DND-41 (cell line): Measurements from ENCODE around the gene ESR1.
"Not testable (repeated sequence)": the region's sequence is repeated elsewhere in the genome, so short reads cannot be mapped to it uniquely, and the experiment has no call there.

Experiments used
- ATAC-seq: fragments of 200-7000 bp; cut with Tn5 transposase; 3 replicates; pipeline ENCODE4 v1.9.1; 2021; ENCODE audit warnings: low read depth; ENCODE audit not compliant: insufficient read depth
- DNase-seq: peaks from one replicate; pipeline ENCODE4 v3.0.0-alpha.2; 2020
- H2AFZ ChIP-seq: 2 replicates; pipeline ENCODE4 v1.6.0; 2012; ENCODE audit warnings: low read depth, low read length
- H3K27ac ChIP-seq: 2 replicates; pipeline ENCODE4 v1.5.1; 2012; ENCODE audit warnings: low read length, inconsistent platforms
- H3K27me3 ChIP-seq: fragments of 200-600 bp; sonication (generic); 2 replicates; pipeline ENCODE4 v1.6.0; 2012; ENCODE audit warnings: low read length, mild to moderate bottlenecking, inconsistent platforms; ENCODE audit not compliant: insufficient read depth, poor library complexity
- H3K36me3 ChIP-seq: 2 replicates; pipeline ENCODE4 v1.5.1; 2012; ENCODE audit warnings: low read length, inconsistent platforms; ENCODE audit not compliant: insufficient read depth
- H3K4me1 ChIP-seq: 2 replicates; pipeline ENCODE4 v1.5.1; 2012; ENCODE audit warnings: mild to moderate bottlenecking, low read length; ENCODE audit not compliant: insufficient read depth
- H3K4me2 ChIP-seq: 2 replicates; pipeline ENCODE4 v1.6.0; 2012; ENCODE audit warnings: mild to moderate bottlenecking, moderate library complexity, low read length, inconsistent platforms; ENCODE audit not compliant: insufficient read depth
- H3K4me3 ChIP-seq, 2 experiments: fragments of 200-600 bp in 1 of 2; shearing (Covaris generic) in 1 of 2; 2 replicates each; pipeline ENCODE4 v1.5.1; 2012 to 2016; ENCODE audit warnings: inconsistent platforms in 2 of 2, low read length in 2 of 2, mild to moderate bottlenecking in 2 of 2, low read depth in 1 of 2, moderate library complexity in 1 of 2
- H3K79me2 ChIP-seq: 2 replicates; pipeline ENCODE4 v1.6.0; 2012; ENCODE audit warnings: low read length, inconsistent platforms; ENCODE audit not compliant: insufficient read depth
- H3K9ac ChIP-seq: 2 replicates; pipeline ENCODE4 v1.6.0; 2012; ENCODE audit warnings: low read depth, mild to moderate bottlenecking, inconsistent platforms, low read length, moderate library complexity
- H3K9me3 ChIP-seq: 2 replicates; pipeline ENCODE4 v1.5.1; 2012; ENCODE audit warnings: low read length, moderate library complexity, mild to moderate bottlenecking, inconsistent platforms; ENCODE audit not compliant: insufficient read depth, severe bottlenecking
- H4K20me1 ChIP-seq: 2 replicates; pipeline ENCODE4 v1.6.0; 2012; ENCODE audit warnings: low read length; ENCODE audit not compliant: insufficient read depth
- EZH2 ChIP-seq: IDR thresholded peaks from 3 replicates; pipeline ENCODE4 v1.6.1; 2012; ENCODE audit warnings: borderline replicate concordance, low read depth, mild to moderate bottlenecking, moderate library complexity, low read length, inconsistent platforms; ENCODE audit not compliant: severe bottlenecking
- TF ChIP-seq, protein P1 (sequence below): IDR thresholded peaks from 2 replicates; pipeline ENCODE4 v1.5.1; 2012; ENCODE audit warnings: borderline replicate concordance, low read length, moderate library complexity, mild to moderate bottlenecking; ENCODE audit not compliant: poor library complexity, severe bottlenecking; ENCODE audit errors: extremely low read depth

ESR1 gene

DNA sequence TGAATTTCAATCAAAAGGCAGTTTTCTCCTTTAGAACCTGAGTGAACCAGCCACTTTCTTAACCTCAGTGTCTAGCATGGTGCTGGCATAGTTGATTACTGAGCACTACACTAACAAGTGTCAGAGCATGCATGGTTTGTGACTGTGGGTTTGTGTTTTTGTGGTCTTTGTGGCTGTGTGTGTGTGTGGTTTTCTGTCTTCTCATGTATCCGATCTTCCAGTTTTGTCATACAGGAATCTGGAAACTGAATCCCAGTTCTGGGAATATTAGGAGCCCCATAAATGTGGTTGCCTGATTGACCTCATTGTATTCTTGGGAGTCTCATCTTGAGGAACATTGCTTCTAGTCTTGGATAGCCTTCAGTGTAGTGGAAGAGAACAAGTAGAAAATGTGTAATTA, 73.7 kb downstream of the ESR1 start:
- Histone ChIP-seq H3K27ac (no peak overlapping the region), H3K9ac (no peak overlapping the region), H3K27me3 (no peaks in the 10 kb centered on the region), H3K9me3 (no peaks in the 10 kb centered on the region), H3K4me2 (no peak overlapping the region), H3K4me1 (no peaks in the 10 kb centered on the region), H2AFZ (no peak overlapping the region), H3K36me3 (no peaks in the 10 kb centered on the region), H3K79me2 (no peaks in the 10 kb centered on the region), H3K4me3 (no peak overlapping the region), H4K20me1 (no peaks in the 10 kb centered on the region)
- ATAC-seq (no peak), DNase-seq (no peak)
- no peak for TF ChIP-seq EZH2
- TF ChIP-seq, protein P1, sequence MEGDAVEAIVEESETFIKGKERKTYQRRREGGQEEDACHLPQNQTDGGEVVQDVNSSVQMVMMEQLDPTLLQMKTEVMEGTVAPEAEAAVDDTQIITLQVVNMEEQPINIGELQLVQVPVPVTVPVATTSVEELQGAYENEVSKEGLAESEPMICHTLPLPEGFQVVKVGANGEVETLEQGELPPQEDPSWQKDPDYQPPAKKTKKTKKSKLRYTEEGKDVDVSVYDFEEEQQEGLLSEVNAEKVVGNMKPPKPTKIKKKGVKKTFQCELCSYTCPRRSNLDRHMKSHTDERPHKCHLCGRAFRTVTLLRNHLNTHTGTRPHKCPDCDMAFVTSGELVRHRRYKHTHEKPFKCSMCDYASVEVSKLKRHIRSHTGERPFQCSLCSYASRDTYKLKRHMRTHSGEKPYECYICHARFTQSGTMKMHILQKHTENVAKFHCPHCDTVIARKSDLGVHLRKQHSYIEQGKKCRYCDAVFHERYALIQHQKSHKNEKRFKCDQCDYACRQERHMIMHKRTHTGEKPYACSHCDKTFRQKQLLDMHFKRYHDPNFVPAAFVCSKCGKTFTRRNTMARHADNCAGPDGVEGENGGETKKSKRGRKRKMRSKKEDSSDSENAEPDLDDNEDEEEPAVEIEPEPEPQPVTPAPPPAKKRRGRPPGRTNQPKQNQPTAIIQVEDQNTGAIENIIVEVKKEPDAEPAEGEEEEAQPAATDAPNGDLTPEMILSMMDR: no peak

DNA sequence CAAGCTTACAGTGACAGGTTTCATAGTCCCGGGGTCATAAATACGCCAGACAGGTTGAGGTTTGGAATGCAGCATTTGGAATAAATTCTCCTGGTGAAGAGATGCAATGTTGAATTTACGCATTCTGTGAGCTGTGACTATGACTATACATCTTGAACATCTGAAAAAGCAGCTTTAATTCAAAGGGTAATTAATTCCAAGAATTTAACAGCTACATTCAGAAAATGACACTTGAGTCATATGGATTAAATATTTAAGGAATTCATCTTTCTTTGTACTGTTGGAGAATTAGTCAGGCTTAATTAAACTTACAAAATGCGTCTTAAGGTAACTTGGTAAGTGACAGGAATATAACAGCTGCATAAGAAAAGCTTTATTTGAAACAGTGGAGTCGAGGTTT, 74.7 kb downstream of the ESR1 start:
- H3K9ac ChIP-seq: no peak overlapping the region
- H3K9me3 ChIP-seq: no peaks in the 10 kb centered on the region
- H3K4me3 ChIP-seq: no peak overlapping the region
- H3K4me1 ChIP-seq: no peaks in the 10 kb centered on the region
- no peak overlapping the region for H2AFZ ChIP-seq
- ATAC-seq (no peak), DNase-seq (no peak)
- H3K4me2 ChIP-seq: no peak overlapping the region
- no peaks in the 10 kb centered on the region for H3K36me3 ChIP-seq
- no peak for TF ChIP-seq EZH2
- TF ChIP-seq, protein P1: no peak
- no peaks in the 10 kb centered on the region for H3K79me2 ChIP-seq
- no peak overlapping the region for H3K27ac ChIP-seq
- no peaks in the 10 kb centered on the region for H3K27me3 ChIP-seq
- H4K20me1 ChIP-seq: no peaks in the 10 kb centered on the region

DNA sequence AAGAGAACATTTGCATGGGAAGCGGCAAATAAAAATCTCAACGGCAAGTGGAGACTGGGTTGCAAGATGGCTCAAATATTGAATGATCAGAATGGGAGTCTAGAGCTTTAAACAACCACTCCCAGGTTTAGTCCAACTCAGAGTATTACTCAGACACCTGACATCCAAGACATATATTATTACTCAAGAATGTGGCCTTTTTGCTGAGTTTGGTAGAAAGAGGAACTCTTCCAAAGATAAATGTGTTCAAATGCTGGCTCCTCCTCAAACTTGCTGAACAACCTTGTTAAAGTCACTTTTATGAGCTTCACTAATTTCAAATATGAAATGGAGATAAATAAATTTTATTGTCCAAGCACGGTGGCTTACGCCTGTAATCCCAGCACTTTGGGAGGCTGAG, 77.8 kb downstream of the ESR1 start:
- H4K20me1 ChIP-seq: no peaks in the 10 kb centered on the region
- no peaks in the 10 kb centered on the region for H3K9me3 ChIP-seq
- no peaks in the 10 kb centered on the region for H3K4me1 ChIP-seq
- no peak for TF ChIP-seq EZH2
- TF ChIP-seq, protein P1: no peak
- no peak for ATAC-seq
- no peak overlapping the region for H3K27ac ChIP-seq
- H3K4me2 ChIP-seq: no peak overlapping the region
- no peak overlapping the region for H3K9ac ChIP-seq
- no peak overlapping the region for H3K4me3 ChIP-seq
- H2AFZ ChIP-seq: no peak overlapping the region
- DNase-seq: no peak
- H3K36me3 ChIP-seq: no peaks in the 10 kb centered on the region
- H3K27me3 ChIP-seq: no peaks in the 10 kb centered on the region
- H3K79me2 ChIP-seq: no peaks in the 10 kb centered on the region

DNA sequence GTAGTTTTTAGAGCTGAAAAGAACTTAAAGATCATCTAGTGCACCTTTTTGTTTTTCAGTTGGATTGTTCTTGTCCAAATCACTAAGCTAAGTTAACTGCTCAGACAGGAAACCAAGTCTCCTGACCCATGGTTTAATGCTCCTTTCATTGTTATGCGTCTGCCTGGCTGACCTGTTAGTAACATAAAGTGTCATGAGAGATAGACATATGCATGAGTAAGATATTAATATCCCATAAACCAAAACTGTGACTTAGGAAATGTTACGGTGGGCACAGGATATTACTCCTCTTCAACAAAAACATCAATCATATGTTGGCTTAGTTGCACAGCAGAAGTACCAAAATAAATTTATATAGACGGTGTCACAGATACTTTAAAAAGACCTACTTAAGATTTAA, 84.0 kb downstream of the ESR1 start:
- H3K4me3 ChIP-seq: no peak overlapping the region
- H3K4me1 ChIP-seq: no peaks in the 10 kb centered on the region
- TF ChIP-seq EZH2: no peak
- TF ChIP-seq, protein P1: no peak
- no peak overlapping the region for H2AFZ ChIP-seq
- no peak for DNase-seq
- no peak for ATAC-seq
- H4K20me1 ChIP-seq: no peaks in the 10 kb centered on the region
- H3K27me3 ChIP-seq: no peaks in the 10 kb centered on the region
- no peak overlapping the region for H3K4me2 ChIP-seq
- no peak overlapping the region for H3K9ac ChIP-seq
- no peaks in the 10 kb centered on the region for H3K9me3 ChIP-seq
- no peaks in the 10 kb centered on the region for H3K36me3 ChIP-seq
- no peak overlapping the region for H3K27ac ChIP-seq
- no peaks in the 10 kb centered on the region for H3K79me2 ChIP-seq

DNA sequence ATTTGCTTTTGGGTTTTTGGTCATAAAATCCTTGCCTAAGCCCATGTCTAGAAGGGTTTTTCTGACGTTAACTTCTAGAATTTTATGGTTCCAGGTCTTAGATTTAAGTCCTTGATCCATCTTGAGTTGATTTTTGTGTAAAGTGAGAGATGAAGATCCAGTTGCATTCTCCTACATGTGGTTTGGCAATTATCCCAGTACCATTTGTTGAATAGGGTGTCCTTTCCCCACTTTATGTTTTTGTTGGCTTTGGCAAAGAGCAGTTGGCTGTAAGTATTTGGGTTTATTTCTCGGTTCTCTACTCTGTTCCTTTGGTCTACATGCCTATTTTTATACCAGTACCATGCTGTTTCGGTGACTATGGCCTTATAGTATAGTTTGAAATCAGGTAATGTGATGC, 86.9 kb downstream of the ESR1 start:
- not testable (repeated sequence) for H3K4me2 ChIP-seq, H3K4me3 ChIP-seq, H4K20me1 ChIP-seq, H3K4me1 ChIP-seq, ATAC-seq, H3K27me3 ChIP-seq, DNase-seq, H3K79me2 ChIP-seq, H3K9me3 ChIP-seq, H2AFZ ChIP-seq, H3K27ac ChIP-seq, H3K9ac ChIP-seq, H3K36me3 ChIP-seq
